HepG2 (cell line): ENCODE results near the gene RBM14. TPM values are rescaled to one million over a fixed set of nuclear protein-coding genes. Genes with fewer than 3 reads are reported as not detected.

Experiments used
- ATAC-seq: fragments of 200-7000 bp; cut with Tn5 transposase; 3 replicates; pipeline ENCODE4 v1.9.1; 2020; ENCODE audit warnings: mild to moderate bottlenecking, moderate library complexity
- BruUV-seq: library from RNA; stranded (reverse); fragments of 400-500 nt; replicated peaks from 2 replicates; lab custom pipeline; 2021; lab: Mats Ljungman, UMichigan
- CTCF ChIA-PET: fragments of 300-600 bp; formaldehyde crosslinking; extraction: SDS; loops from one replicate; lab custom pipeline; 2021; ENCODE audit warnings: low total read pairs, inconsistent platforms, low intra/inter-chr PET ratio; lab: Yijun Ruan, JAX
- POLR2A ChIA-PET: fragments of 350-600 bp; sonication (Branson Sonifier 250); formaldehyde crosslinking; loops from one replicate; lab custom pipeline; 2020; ENCODE audit warnings: antibody characterized with exemption, inconsistent platforms; lab: Yijun Ruan, JAX
- DNase-seq: peaks from one replicate; pipeline ENCODE4 v3.0.0-alpha.2; 2015; ENCODE audit warnings: low spot score
- FAIRE-seq: peaks from 3 replicates; lab custom pipeline; 2011; peaks lifted over from hg19 to GRCh38; lab: Jason Lieb, UNC
- H2AFZ ChIP-seq: one replicate; pipeline ENCODE4 v1.6.1; 2011; ENCODE audit warnings: low read length, inconsistent platforms
- H3K27ac ChIP-seq: fragments of 300-600 bp; 3 replicates; pipeline ENCODE4 v1.8.0; 2011; ENCODE audit warnings: mixed run types, mild to moderate bottlenecking, mixed read lengths, low read length, inconsistent platforms; ENCODE audit not compliant: insufficient read depth; ENCODE audit errors: extremely low read length
- H3K27me3 ChIP-seq, 2 experiments: fragments of 200-600 bp in 1 of 2; 2 replicates in 1 of 2; 3 replicates in 1 of 2; pipeline versions ENCODE4 v1.6.0 to v1.8.0; 2011; ENCODE audit warnings: low read length in 2 of 2, mild to moderate bottlenecking in 2 of 2, moderate library complexity in 2 of 2, inconsistent platforms in 1 of 2; ENCODE audit not compliant: insufficient read depth in 2 of 2, control insufficient read depth in 1 of 2
- H3K36me3 ChIP-seq, 2 experiments: fragments of 200-600 bp in 1 of 2; replicated peaks in 1 of 2; 2 replicates in 1 of 2; 3 replicates in 1 of 2; pipeline versions ENCODE4 v1.5.1 to v1.8.0; 2011; ENCODE audit warnings: low read length in 2 of 2, inconsistent platforms in 1 of 2; ENCODE audit not compliant: insufficient read depth in 2 of 2, control insufficient read depth in 1 of 2
- H3K4me1 ChIP-seq: 2 replicates; pipeline ENCODE4 v1.5.1; 2012; ENCODE audit warnings: low read length, inconsistent platforms; ENCODE audit not compliant: insufficient read depth
- H3K4me2 ChIP-seq: 2 replicates; pipeline ENCODE4 v1.6.0; 2011; ENCODE audit warnings: low read depth, low read length, inconsistent platforms
- H3K4me3 ChIP-seq, 3 experiments: fragments of 200-600 bp in 1 of 3; sonication (generic), shearing (Covaris generic) in 1 of 3; replicated peaks in 1 of 3; 2 replicates each; pipeline ENCODE4 v1.5.1; 2011 to 2016; ENCODE audit warnings: low read length in 3 of 3, inconsistent platforms in 2 of 3, low read depth in 2 of 3, mild to moderate bottlenecking in 2 of 3, control low read depth in 1 of 3, mixed read lengths in 1 of 3; ENCODE audit not compliant: insufficient read depth in 1 of 3
- H3K79me2 ChIP-seq: one replicate; pipeline ENCODE4 v1.6.1; 2011; ENCODE audit warnings: low read length, inconsistent platforms; ENCODE audit not compliant: insufficient read depth
- H3K9ac ChIP-seq: 2 replicates; pipeline ENCODE4 v1.6.0; 2011; ENCODE audit warnings: mild to moderate bottlenecking, low read depth, low read length, inconsistent platforms; ENCODE audit not compliant: insufficient read depth
- H3K9me3 ChIP-seq: 2 replicates; pipeline ENCODE4 v1.5.1; 2012; ENCODE audit warnings: mild to moderate bottlenecking, low read length
- H4K20me1 ChIP-seq: 2 replicates; pipeline ENCODE4 v1.6.0; 2011; ENCODE audit warnings: inconsistent platforms, mild to moderate bottlenecking, low read length, moderate library complexity; ENCODE audit not compliant: insufficient read depth
- ISX ChIP-seq: sonication (generic); formaldehyde crosslinking; conservative IDR thresholded peaks from 2 replicates; pipeline ENCODE4 v1.5.0; 2020; ENCODE audit warnings: missing genetic modification reagents
- KLF16 ChIP-seq, 2 experiments: sonication (generic) in 1 of 2; formaldehyde crosslinking in 1 of 2; IDR thresholded peaks; 2 replicates each; pipeline versions ENCODE4 v1.6.1 to v1.8.0; 2016 to 2023; ENCODE audit warnings: missing genetic modification reagents in 2 of 2, missing compliant biosample characterization in 1 of 2
- NFKB2 ChIP-seq: sonication (generic); formaldehyde crosslinking; IDR thresholded peaks from 2 replicates; pipeline ENCODE4 v1.4.0; 2020; ENCODE audit warnings: missing genetic modification reagents, borderline replicate concordance
- NRL ChIP-seq: sonication (generic); formaldehyde crosslinking; IDR thresholded peaks from 2 replicates; pipeline ENCODE4 v1.5.0; 2020; ENCODE audit warnings: missing genetic modification reagents, mild to moderate bottlenecking, moderate library complexity, borderline replicate concordance
- RELA ChIP-seq: sonication (generic); formaldehyde crosslinking; IDR thresholded peaks from 2 replicates; pipeline ENCODE4 v1.4.0; 2020; ENCODE audit warnings: missing genetic modification reagents
- SIN3A ChIP-seq: IDR thresholded peaks from 2 replicates; pipeline ENCODE4 v1.6.1; 2011; ENCODE audit warnings: low read depth, mild to moderate bottlenecking, control low read depth, low read length, borderline replicate concordance
- TCF7L2 ChIP-seq: IDR thresholded peaks from 2 replicates; pipeline ENCODE4 v1.6.1; 2011; ENCODE audit warnings: mild to moderate bottlenecking, low read depth, low read length, moderate library complexity
- ZFP36L1 ChIP-seq: sonication (generic); formaldehyde crosslinking; IDR thresholded peaks from 2 replicates; pipeline ENCODE4 v1.8.0; 2022; ENCODE audit warnings: mild to moderate bottlenecking, missing genetic modification reagents, moderate library complexity
- ZFP90 ChIP-seq: sonication (generic); formaldehyde crosslinking; IDR thresholded peaks from 2 replicates; pipeline ENCODE4 v1.8.0; 2022; ENCODE audit warnings: missing genetic modification reagents, mild to moderate bottlenecking, inconsistent platforms, borderline replicate concordance
- ZHX2 ChIP-seq, 2 experiments: sonication (generic) in 1 of 2; formaldehyde crosslinking in 1 of 2; IDR thresholded peaks; 2 replicates each; pipeline versions ENCODE4 v1.6.1 to v1.9.0; 2014 to 2022; ENCODE audit warnings: antibody characterized with exemption in 1 of 2, borderline replicate concordance in 1 of 2, inconsistent platforms in 1 of 2, low read depth in 1 of 2, missing genetic modification reagents in 1 of 2
- ZNF496 ChIP-seq: sonication (generic); formaldehyde crosslinking; IDR thresholded peaks from 2 replicates; pipeline ENCODE4 v1.8.1; 2023; ENCODE audit warnings: mild to moderate bottlenecking, moderate library complexity, missing genetic modification reagents; ENCODE audit not compliant: insufficient replicate concordance
- WGBS: methylation state at CpG from one replicate; pipeline ENCODE4 v1.1.6; 2017; ENCODE audit warnings: low lambda C conversion rate; 5-methylcytosine and 5-hydroxymethylcytosine counted together
- in situ Hi-C: cut with HindIII; loops from 2 replicates; pipeline ENCODE4 v1.10.0; 2017; ENCODE audit warnings: low pct_unique_long_range_greater_than_20kb; ENCODE audit not compliant: extremely low pct_ligation_motif_present
- intact Hi-C: fragments of 100-400 bp; cut with micrococcal nuclease; formaldehyde crosslinking; loops from one replicate; pipeline ENCODE4 v1.10.0; 2022; ENCODE audit not compliant: unreplicated experiment
- polyA plus RNA-seq, 8 experiments: library from polyadenylated mRNA; depleted of rRNA in 3 of 8; stranded (reverse) in 7 of 8; unstranded in 1 of 8; fragments of >200 nt; fragmentation: Illumina TruSeq in 4 of 8; extraction: Trizol in 4 of 8; gene quantifications; 2 replicates each; pipeline versions ENCODE4 v1.2.1 to v1.2.3, GENCODE V29; 2011 to 2016; ENCODE audit warnings: low read depth in 4 of 8, missing spikeins in 1 of 8, mixed read lengths in 1 of 8; ENCODE audit not compliant: insufficient read depth in 1 of 8
- total RNA-seq, 5 experiments: library from RNA; depleted of rRNA; stranded (reverse); fragments of >200 nt; fragmentation: Illumina TruSeq; extraction: Trizol; gene quantifications; 2 replicates each; pipeline ENCODE4 v1.2.3, GENCODE V29; 2016; ENCODE audit warnings: low read depth in 1 of 5

RBM14 gene
- total and polyA plus RNA-seq, 2 of the 13 experiments (the other 11 are each of a cell fraction or from before 2014, with no cell fraction given), result 12.7 to 44.1 TPM

DNA sequence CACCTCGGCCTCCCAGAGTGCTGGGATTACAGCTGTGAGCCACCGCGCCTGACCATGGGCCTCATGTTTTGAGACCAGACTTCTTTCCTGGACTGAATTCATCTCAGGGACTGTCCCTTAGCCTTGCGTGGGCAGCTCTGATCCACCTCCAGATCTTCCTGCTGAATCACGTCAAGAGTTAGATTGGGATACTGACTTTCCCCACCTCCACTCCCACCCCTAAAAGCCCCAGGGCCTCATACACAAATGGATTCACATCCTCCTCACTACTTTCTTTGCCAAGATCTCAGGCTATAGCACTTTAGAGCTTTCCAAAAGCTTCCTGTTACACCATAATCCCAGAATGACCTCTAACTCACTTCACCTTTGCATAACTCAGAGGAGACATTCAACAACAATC lies 35.6 kb upstream of the RBM14 start:
- BruUV-seq, result no TSS peak
- H3K27ac ChIP-seq, result no peak overlapping the region
- FAIRE-seq, result no peak
- H3K27me3 ChIP-seq, result peaks cover 0 to 2% of the 10 kb centered on the region in 2 experiments; a peak in 1 of 5 replicates
- ChIA-PET POLR2A (interaction anchor here (1.0 to 1.8 kb wide), 4 partner anchors 12 to 97 kb away, joined by 3 to 9 read pairs (median 4); partner anchors contain the start of genes CCDC87, CCS and RBM4B), CTCF (interaction anchor here (2.7 kb wide), 1 partner anchor 98 kb away, joined by 34 read pairs; the partner anchor contains the start of gene RBM4B)
- no peak overlapping the region for H3K4me3 ChIP-seq
- peaks cover 22% of the 10 kb centered on the region for H3K4me1 ChIP-seq
- H2AFZ ChIP-seq, result no peak overlapping the region
- no peak for ATAC-seq
- H3K79me2 ChIP-seq, result no peaks in the 10 kb centered on the region
- no peaks in the 10 kb centered on the region for H4K20me1 ChIP-seq
- H3K4me2 ChIP-seq, result no peak overlapping the region
- WGBS, result 32% methylated on average over 5 of the region's 5 CpGs
- DNase-seq, result no peak
- H3K9me3 ChIP-seq, result no peaks in the 10 kb centered on the region; the same call in 1 of the 2 replicates
- no peaks in the 10 kb centered on the region for H3K36me3 ChIP-seq
- intact Hi-C loops (no loop called here), in situ Hi-C loops (no loop called here)
- no peak overlapping the region for H3K9ac ChIP-seq
- TF ChIP-seq ZFP36L1 (CRISPR knock-in tag) (no peak), ISX (CRISPR knock-in tag) (no peak), TCF7L2 (no peak), KLF16 (CRISPR knock-in tag; IDR thresholded peaks at IDR 0.05) (no peak), ZHX2 (IDR thresholded peaks at IDR 0.05; ENCODE audit: low read depth) (no peak), ZHX2 (CRISPR knock-in tag; IDR thresholded peaks at IDR 0.05; ENCODE audit: borderline replicate concordance) (no peak), RELA (no peak), NRL (CRISPR knock-in tag) (no peak), ZNF496 (CRISPR knock-in tag) (no peak), SIN3A (no peak), ZFP90 (no peak), NFKB2 (CRISPR knock-in tag) (no peak)
